Neural cell (in vitro differentiated cells): ENCODE results near the gene UGT1A4.

Experiments
- EP300 ChIP-seq: fragments of 450-650 bp; conservative IDR thresholded peaks from 2 replicates; pipeline ENCODE4 v1.6.1; 2014; ENCODE audit warnings: antibody characterized with exemption, mild to moderate bottlenecking, moderate library complexity; ENCODE audit not compliant: poor library complexity, severe bottlenecking
- EZH2 ChIP-seq: fragments of 200-600, 300-800 bp; shearing (Covaris generic), sonication (generic); IDR thresholded peaks from 2 replicates; pipeline ENCODE4 v1.6.1; 2014; ENCODE audit warnings: antibody characterized with exemption, low read length, borderline replicate concordance, mild to moderate bottlenecking; ENCODE audit not compliant: insufficient read depth, poor library complexity, severe bottlenecking
- POLR2AphosphoS5 ChIP-seq: IDR thresholded peaks from 2 replicates; pipeline ENCODE4 v1.6.1; 2012
- TAF1 ChIP-seq: IDR thresholded peaks from 2 replicates; pipeline ENCODE4 v1.6.1; 2012; ENCODE audit warnings: low read depth
- TF ChIP-seq, protein P1 (sequence below): fragments of 450-650 bp; IDR thresholded peaks from 2 replicates; pipeline ENCODE4 v1.5.1; 2014; ENCODE audit warnings: antibody characterized with exemption, mild to moderate bottlenecking, moderate library complexity; ENCODE audit not compliant: poor library complexity, severe bottlenecking
- TF ChIP-seq, protein P2 (sequence below): IDR thresholded peaks from 2 replicates; pipeline ENCODE4 v1.6.1; 2012; ENCODE audit warnings: borderline replicate concordance

DNA sequence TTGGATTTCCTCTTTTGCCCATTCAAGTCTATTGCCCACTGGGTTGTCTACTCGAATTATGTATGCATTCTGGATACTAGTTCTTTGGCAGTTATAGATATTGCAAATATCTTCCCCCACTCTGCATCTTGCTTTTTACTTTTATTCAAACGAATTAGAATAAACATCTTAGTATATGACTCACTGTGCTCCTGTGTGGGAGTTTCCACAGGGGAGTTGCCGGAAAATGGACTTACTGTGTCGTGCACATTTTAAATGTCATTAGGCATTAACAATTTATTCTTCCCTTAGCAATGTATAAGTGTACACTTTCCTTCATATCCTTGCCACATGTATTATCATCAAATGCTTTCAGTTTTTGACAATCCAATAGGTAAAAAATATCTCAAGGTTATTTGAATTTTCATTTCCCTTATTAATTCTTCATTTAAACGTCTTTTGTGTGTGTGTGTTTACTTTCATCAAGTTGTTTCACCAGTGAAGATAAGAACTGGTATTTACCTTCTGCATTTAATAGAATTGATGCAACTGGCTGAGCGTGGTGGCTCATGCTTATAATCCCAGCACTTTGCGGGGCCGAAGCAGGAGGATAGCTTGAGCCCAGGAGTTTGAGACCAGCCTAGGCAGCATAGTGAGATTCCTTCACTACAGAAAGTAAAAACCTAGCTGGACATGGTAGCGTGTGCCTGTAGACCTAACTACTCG, 10.4 kb upstream of the UGT1A4 start:
- TF ChIP-seq, protein P1, sequence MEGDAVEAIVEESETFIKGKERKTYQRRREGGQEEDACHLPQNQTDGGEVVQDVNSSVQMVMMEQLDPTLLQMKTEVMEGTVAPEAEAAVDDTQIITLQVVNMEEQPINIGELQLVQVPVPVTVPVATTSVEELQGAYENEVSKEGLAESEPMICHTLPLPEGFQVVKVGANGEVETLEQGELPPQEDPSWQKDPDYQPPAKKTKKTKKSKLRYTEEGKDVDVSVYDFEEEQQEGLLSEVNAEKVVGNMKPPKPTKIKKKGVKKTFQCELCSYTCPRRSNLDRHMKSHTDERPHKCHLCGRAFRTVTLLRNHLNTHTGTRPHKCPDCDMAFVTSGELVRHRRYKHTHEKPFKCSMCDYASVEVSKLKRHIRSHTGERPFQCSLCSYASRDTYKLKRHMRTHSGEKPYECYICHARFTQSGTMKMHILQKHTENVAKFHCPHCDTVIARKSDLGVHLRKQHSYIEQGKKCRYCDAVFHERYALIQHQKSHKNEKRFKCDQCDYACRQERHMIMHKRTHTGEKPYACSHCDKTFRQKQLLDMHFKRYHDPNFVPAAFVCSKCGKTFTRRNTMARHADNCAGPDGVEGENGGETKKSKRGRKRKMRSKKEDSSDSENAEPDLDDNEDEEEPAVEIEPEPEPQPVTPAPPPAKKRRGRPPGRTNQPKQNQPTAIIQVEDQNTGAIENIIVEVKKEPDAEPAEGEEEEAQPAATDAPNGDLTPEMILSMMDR, result no peak
- no peak for TF ChIP-seq POLR2AphosphoS5
- no peak for TF ChIP-seq EZH2
- no peak for TF ChIP-seq TAF1
- TF ChIP-seq EP300, result no peak
- TF ChIP-seq, protein P2, sequence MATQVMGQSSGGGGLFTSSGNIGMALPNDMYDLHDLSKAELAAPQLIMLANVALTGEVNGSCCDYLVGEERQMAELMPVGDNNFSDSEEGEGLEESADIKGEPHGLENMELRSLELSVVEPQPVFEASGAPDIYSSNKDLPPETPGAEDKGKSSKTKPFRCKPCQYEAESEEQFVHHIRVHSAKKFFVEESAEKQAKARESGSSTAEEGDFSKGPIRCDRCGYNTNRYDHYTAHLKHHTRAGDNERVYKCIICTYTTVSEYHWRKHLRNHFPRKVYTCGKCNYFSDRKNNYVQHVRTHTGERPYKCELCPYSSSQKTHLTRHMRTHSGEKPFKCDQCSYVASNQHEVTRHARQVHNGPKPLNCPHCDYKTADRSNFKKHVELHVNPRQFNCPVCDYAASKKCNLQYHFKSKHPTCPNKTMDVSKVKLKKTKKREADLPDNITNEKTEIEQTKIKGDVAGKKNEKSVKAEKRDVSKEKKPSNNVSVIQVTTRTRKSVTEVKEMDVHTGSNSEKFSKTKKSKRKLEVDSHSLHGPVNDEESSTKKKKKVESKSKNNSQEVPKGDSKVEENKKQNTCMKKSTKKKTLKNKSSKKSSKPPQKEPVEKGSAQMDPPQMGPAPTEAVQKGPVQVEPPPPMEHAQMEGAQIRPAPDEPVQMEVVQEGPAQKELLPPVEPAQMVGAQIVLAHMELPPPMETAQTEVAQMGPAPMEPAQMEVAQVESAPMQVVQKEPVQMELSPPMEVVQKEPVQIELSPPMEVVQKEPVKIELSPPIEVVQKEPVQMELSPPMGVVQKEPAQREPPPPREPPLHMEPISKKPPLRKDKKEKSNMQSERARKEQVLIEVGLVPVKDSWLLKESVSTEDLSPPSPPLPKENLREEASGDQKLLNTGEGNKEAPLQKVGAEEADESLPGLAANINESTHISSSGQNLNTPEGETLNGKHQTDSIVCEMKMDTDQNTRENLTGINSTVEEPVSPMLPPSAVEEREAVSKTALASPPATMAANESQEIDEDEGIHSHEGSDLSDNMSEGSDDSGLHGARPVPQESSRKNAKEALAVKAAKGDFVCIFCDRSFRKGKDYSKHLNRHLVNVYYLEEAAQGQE, result no peak
